Measurements from ENCODE around the gene RNF220.

DNA sequence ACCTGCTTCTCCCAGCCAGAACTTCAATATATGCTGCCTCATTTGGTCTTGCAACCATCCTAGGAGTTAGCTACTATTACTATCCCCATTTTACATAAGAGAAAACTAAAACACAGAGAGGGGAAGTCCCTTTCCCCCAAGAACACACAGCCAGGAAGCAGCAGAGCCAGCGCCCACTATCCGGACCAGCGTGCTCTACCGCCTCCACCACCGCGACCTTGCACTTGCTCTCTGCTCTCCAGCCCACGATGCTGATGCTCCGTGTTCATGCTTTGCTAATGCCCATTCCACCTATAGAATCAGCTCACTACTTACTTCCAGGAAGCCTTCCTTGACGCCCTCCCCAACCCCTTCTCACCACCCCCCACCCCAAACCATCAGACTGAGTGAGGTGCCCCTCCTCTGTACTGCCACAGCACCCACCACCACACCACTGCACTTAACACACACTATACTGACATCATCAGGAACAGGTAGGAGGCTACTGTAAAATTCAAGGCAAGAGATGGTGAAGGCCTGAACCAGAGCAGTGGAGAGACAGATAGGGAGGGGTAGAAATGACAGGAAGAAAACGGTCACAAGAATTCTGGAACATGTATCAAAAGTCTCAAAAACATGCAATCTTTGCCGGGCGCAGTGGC is 259.8 kb downstream of the RNF220 start:
- TF ChIP-seq POLR2AphosphoS5 (IDR thresholded peaks at IDR 0.05; ENCODE audit: insufficient read depth in 1 of 2, low read depth in 1 of 2) = no peak
- TF ChIP-seq, protein P1, sequence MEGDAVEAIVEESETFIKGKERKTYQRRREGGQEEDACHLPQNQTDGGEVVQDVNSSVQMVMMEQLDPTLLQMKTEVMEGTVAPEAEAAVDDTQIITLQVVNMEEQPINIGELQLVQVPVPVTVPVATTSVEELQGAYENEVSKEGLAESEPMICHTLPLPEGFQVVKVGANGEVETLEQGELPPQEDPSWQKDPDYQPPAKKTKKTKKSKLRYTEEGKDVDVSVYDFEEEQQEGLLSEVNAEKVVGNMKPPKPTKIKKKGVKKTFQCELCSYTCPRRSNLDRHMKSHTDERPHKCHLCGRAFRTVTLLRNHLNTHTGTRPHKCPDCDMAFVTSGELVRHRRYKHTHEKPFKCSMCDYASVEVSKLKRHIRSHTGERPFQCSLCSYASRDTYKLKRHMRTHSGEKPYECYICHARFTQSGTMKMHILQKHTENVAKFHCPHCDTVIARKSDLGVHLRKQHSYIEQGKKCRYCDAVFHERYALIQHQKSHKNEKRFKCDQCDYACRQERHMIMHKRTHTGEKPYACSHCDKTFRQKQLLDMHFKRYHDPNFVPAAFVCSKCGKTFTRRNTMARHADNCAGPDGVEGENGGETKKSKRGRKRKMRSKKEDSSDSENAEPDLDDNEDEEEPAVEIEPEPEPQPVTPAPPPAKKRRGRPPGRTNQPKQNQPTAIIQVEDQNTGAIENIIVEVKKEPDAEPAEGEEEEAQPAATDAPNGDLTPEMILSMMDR (IDR thresholded peaks at IDR 0.05) = no peak
